Duodenal mucosa (tissue), 2 donors: ENCODE data around the gene CASP8.

Experiments used
- H3K27ac ChIP-seq: one replicate; pipeline ENCODE4 v1.7.0; 2013; ENCODE audit warnings: low read depth, low read length
- H3K27me3 ChIP-seq, 2 donors: one replicate each; pipeline ENCODE4 v1.7.0; 2013; ENCODE audit warnings: low read length in 2 of 2, control low read depth in 1 of 2; ENCODE audit not compliant: insufficient read depth in 2 of 2, control insufficient read depth in 1 of 2
- H3K36me3 ChIP-seq, 2 donors: one replicate each; pipeline ENCODE4 v1.7.0; 2013; ENCODE audit warnings: low read length in 2 of 2, control low read depth in 1 of 2; ENCODE audit not compliant: insufficient read depth in 2 of 2, control insufficient read depth in 1 of 2
- H3K4me1 ChIP-seq, 2 donors: one replicate each; pipeline ENCODE4 v1.7.0; 2013; ENCODE audit warnings: low read length in 2 of 2, control low read depth in 1 of 2; ENCODE audit not compliant: insufficient read depth in 2 of 2, control insufficient read depth in 1 of 2
- H3K4me3 ChIP-seq, 2 donors: one replicate each; pipeline ENCODE4 v1.7.0; 2013; ENCODE audit warnings: low read length in 2 of 2, low read depth in 1 of 2
- H3K9ac ChIP-seq, 2 donors: one replicate each; pipeline ENCODE4 v1.7.0; 2013; ENCODE audit warnings: low read length in 2 of 2, low read depth in 1 of 2
- H3K9me3 ChIP-seq, 2 donors: one replicate each; pipeline ENCODE4 v1.7.0; 2013; ENCODE audit warnings: low read length in 2 of 2, control low read depth in 1 of 2; ENCODE audit not compliant: control insufficient read depth in 1 of 2

The CASP8 gene

DNA sequence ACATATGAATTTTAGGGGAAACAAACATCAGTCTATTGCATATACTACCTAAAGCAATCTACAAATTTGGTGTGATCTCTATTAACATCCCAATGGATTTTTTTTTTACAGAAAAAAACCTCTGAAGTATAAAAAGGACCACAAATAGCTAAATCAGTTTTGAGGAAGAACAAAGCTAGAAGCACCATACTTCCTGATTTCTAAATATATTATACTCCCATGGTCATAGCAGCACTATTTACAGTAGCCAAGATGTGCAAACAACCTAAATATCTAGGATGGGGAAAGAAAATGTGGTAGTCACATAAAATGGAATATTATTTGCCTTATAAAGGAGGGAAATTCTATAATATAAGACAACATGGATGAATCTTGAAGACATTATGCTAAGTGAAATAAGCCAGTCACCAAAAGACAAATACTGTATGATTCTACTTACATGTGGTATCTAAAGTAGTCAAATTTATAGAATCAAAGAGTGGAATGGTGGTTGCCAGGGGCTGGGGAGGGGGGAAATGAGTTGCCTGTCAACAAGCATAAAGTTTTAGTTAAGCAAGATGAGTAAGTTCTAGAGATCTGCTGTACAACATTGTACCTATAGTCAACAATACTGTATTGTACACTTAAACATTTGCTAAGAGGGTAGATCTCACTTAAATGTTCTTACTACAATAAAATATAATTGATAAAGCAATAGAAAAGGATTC is 17.6 kb upstream of the CASP8 start:
- H3K9me3 ChIP-seq: no peaks in the 10 kb centered on the region
- H3K27ac ChIP-seq: no peak overlapping the region
- peaks cover 10% of the 10 kb centered on the region in 2 donors for H3K36me3 ChIP-seq
- no peaks in the 10 kb centered on the region for H3K27me3 ChIP-seq
- H3K9ac ChIP-seq: no peak overlapping the region
- peaks cover 0 to 8% of the 10 kb centered on the region in 2 donors for H3K4me1 ChIP-seq
- no peak overlapping the region for H3K4me3 ChIP-seq

DNA sequence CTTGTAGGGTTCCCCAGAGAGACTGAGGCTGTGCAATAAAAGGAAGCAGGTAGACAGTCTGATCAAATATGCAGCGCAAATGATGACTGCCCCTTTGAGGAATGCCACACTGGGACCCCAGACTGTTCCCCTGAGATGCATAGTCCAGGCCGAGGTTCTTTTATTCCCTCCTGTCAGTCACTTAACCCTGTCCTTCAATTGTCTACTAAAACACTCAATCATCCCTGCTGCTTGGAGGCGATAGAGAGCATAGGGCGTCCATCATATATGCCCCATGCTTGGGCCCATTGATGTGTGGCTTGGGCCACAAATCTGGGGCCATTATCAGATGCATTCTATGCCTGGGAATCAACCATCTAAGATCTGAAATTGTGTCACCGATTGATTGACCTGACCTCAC is 15.5 kb upstream of the CASP8 start:
- Histone ChIP-seq H3K36me3 (peaks cover 8 to 9% of the 10 kb centered on the region in 2 donors), H3K4me3 (no peak overlapping the region), H3K27ac (no peak overlapping the region), H3K9ac (no peak overlapping the region), H3K9me3 (no peaks in the 10 kb centered on the region), H3K4me1 (peaks cover 0 to 3% of the 10 kb centered on the region in 2 donors), H3K27me3 (no peaks in the 10 kb centered on the region)

DNA sequence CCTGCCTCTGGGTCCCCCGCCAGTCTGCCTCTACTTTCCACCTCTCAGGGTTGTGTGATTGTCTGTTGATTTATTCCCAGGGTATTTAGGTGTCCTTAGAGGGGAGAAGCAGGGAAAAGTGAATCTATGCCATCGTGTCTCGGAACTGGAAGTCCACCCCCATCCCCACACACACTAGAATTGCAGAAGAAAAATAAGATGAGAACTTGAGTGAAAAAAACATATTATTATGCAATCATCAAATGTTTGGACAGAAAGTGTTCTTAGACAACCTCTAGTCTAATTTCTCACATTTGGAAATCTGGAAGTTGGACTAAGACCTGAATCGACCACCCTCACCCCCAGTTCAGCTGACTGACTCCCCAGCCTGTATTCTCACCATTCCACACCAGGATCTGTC is 14.1 kb upstream of the CASP8 start:
- Histone ChIP-seq H3K4me3 (no peak overlapping the region), H3K27me3 (no peaks in the 10 kb centered on the region), H3K9me3 (no peaks in the 10 kb centered on the region), H3K36me3 (peaks cover 0 to 5% of the 10 kb centered on the region in 2 donors), H3K9ac (no peak overlapping the region), H3K27ac (no peak overlapping the region), H3K4me1 (no peaks in the 10 kb centered on the region)

DNA sequence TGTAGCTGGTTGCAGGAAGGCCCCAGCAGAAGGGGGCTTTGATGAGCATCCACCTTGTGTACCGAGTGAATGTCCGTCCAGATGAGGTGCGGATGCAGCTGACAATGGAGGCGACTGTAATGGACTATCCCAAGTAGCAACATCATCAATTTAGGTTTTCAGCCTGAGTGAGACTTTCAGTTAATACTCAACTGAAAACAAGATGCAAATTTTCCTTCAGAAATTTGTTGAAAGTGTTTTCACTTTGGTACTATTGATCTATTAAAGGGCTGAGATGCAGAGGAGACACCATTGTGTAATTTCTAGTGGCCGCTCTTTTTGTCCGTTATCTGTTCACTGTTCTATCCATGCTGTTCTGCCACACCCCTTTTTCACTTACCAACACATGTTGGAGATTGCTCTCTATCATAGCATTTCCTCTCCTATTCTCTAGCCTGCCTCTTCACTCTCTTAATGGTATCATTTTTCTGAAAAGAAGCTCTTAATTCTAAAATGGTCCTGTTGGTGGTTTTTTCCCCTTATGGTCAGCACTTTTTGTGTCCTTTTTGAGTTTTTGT is 12.0 kb upstream of the CASP8 start:
- Histone ChIP-seq H3K36me3 (no peaks in the 10 kb centered on the region), H3K27ac (no peak overlapping the region), H3K4me3 (no peak overlapping the region), H3K27me3 (no peaks in the 10 kb centered on the region), H3K9ac (no peak overlapping the region), H3K4me1 (peaks cover 0 to 2% of the 10 kb centered on the region in 2 donors), H3K9me3 (no peaks in the 10 kb centered on the region)

DNA sequence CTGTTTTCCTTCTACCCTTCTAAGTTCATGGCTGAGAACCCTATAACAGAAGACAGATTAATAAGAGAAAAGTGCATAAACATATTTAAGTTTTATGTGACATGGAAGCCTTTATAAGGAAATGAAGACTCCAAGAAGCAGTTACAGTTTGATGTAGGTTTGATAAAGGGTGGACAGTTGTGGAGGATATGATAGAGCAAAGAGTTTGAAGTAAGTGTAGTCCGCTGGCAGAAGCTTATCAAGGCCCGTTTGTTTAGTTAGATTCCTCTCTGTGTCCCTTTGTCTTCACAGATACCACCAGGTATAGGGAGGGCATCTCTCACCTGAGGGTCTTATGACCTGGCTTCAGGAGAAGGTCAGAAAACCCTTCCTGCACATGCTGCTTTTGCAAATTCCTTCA is 10.4 kb upstream of the CASP8 start:
- peaks cover 8 to 10% of the 10 kb centered on the region in 2 donors for H3K4me1 ChIP-seq
- no peak overlapping the region for H3K27ac ChIP-seq
- H3K4me3 ChIP-seq: no peak overlapping the region
- H3K27me3 ChIP-seq: no peaks in the 10 kb centered on the region
- no peaks in the 10 kb centered on the region for H3K36me3 ChIP-seq
- H3K9me3 ChIP-seq: no peaks in the 10 kb centered on the region
- H3K9ac ChIP-seq: no peak overlapping the region

DNA sequence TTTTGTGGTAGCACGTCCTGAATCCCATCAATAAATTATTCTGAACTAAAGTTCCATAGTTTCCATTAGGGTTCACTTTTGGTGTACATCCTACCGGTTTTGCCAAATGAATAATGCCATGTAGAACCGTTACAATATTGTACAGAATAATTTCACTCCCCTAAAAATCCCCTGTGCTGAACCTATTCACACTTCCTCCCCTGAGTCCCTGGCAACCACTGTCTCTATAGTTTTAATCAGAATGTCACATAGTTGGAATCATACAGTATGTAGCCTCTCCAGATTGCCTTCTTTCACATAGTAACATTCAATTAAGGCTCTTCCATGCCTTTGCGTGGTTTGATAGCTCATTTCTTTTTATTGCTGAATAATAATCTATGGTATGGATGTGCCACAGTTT is 9.6 kb upstream of the CASP8 start:
- H3K27me3 ChIP-seq: no peaks in the 10 kb centered on the region
- no peak overlapping the region for H3K9ac ChIP-seq
- no peaks in the 10 kb centered on the region for H3K36me3 ChIP-seq
- H3K4me3 ChIP-seq: no peak overlapping the region
- peaks cover 8 to 10% of the 10 kb centered on the region in 2 donors for H3K4me1 ChIP-seq
- no peaks in the 10 kb centered on the region for H3K9me3 ChIP-seq
- no peak overlapping the region for H3K27ac ChIP-seq

DNA sequence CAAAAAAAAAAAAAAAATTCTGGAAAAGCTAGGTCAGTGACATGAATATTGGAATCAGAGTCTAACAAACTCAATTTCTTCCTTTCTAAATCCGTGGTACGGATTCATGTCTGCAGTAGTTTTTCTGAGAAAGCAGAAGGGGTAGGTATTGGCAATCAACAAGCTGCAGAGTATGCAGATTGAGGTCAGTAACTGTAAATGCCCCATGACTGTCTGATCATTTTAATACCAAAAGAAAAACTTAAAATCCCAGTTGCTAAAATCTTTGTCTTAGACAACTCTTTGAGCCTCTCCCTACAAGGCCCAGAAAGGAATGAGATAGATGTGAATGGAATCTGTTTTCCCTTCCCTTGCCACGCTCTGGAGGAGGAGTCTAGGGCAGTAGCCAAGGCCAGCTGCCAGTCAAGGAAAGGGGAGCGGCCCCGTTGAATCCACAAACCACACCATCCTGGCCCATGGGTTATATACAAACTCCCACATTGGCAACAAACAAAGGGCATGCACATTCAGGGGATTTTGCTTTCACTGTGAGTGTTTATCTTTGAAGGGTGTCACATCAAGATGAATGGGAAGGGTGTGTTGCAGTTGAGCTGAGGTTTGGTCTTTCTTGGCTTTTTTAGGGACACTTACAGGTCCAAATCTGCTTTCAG is 6.1 kb upstream of the CASP8 start:
- H3K27me3 ChIP-seq: no peaks in the 10 kb centered on the region
- H3K9ac ChIP-seq: no peak overlapping the region
- H3K27ac ChIP-seq: no peak overlapping the region
- H3K4me3 ChIP-seq: no peak overlapping the region
- H3K9me3 ChIP-seq: no peaks in the 10 kb centered on the region
- H3K4me1 ChIP-seq: peaks cover 8 to 20% of the 10 kb centered on the region in 2 donors
- H3K36me3 ChIP-seq: no peaks in the 10 kb centered on the region

DNA sequence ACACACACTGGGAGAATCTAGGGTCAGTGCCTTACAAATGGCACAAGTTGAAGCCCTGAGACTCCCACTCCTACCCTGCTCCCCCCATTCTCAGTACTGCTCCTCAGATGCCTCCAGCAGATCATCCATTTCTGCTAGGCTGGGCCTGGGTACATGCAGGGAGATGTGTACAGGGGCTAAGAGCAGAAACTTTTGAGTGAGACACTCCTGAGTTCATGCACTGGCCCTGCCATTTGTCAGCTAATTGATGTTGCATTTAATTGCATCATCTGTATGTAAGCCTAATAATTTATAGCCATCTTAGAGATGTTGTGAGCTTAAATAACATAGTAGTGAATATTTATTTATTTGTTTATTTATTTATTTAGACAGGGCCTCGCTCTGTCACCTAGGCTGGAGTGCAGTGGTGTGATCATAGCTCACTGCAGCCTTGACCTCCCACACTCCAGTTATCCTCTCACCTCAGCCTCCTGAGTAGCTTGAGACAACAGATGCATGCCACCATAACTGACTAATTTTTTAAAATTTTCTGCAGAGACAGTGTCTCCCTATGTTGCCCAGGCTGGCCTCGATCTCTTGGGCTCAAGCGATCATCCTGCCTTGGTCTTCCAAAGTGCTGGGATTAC is 4.8 kb upstream of the CASP8 start:
- no peaks in the 10 kb centered on the region for H3K36me3 ChIP-seq
- H3K9ac ChIP-seq: no peak overlapping the region
- no peaks in the 10 kb centered on the region for H3K9me3 ChIP-seq
- no peaks in the 10 kb centered on the region for H3K27me3 ChIP-seq
- no peak overlapping the region for H3K4me3 ChIP-seq
- no peak overlapping the region for H3K27ac ChIP-seq
- H3K4me1 ChIP-seq: peaks cover 15 to 31% of the 10 kb centered on the region in 2 donors

DNA sequence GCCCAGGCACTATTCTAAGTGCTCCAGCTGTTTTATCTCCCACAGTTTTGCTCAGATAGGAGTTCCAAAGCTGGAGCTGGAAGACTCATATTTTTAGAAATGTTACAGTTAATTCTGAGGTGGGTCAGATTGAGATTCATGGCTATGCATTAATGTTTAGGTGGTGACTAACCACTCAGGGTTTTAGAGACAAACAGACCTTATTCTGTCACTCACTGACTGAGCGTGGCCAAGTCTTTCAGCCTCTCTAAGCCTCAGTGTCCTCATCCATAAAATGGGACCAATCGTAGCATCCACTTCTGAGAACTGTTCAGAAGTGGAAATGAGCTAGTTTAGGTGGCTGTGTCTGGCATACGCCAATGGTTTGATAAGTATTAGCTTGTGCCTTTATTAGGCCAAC is 4.3 kb upstream of the CASP8 start:
- Histone ChIP-seq H3K36me3 (no peaks in the 10 kb centered on the region), H3K4me1 (peaks cover 18 to 35% of the 10 kb centered on the region in 2 donors), H3K9me3 (no peaks in the 10 kb centered on the region), H3K27ac (no peak overlapping the region), H3K4me3 (no peak overlapping the region), H3K27me3 (no peaks in the 10 kb centered on the region), H3K9ac (no peak overlapping the region)

DNA sequence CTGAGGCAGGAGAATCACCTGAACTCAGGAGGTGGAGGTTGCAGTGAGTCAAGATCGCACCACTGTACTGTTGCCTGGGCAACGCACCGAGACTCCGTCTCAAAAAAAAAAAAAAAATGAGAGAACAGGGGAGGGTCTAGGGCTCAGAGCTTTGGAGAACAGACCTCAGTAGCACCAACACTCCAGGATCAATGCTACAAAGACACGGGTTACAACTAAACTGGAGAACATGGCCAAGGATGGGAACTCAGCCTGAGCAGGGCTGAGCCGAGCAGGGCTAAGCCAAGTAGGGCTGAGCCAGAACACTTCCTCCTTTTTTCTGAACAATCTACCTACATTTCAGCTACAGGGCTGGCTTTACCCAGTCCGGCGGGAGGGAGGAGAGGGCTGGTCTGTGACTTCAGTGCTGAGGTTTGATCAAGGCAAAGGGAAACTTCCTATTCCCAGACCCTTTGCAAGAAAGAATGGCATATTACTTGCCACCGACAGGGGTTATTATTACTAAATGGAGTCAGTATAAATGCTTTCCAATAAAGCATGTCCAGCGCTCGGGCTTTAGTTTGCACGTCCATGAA is 2.9 kb upstream of the CASP8 start:
- Histone ChIP-seq H3K9ac (peak overlapping the region; percentile 76 to 90), H3K9me3 (no peaks in the 10 kb centered on the region), H3K4me3 (peak overlapping the region; percentile 68 to 89), H3K36me3 (no peaks in the 10 kb centered on the region), H3K27ac (peak overlapping the region; percentile 93), H3K4me1 (peaks cover 23 to 38% of the 10 kb centered on the region in 2 donors), H3K27me3 (no peaks in the 10 kb centered on the region)
